Loucy (cell line): ENCODE measurements around the gene IRAK3.

Experiments
- H2AFZ ChIP-seq: fragments of 200-600 bp; sonication (generic); 2 replicates; pipeline ENCODE4 v1.6.0; 2016; ENCODE audit warnings: antibody characterized with exemption, mild to moderate bottlenecking, low read length, moderate library complexity
- H3F3A ChIP-seq: fragments of 200-600 bp; 2 replicates; pipeline ENCODE4 v1.6.0; 2016; ENCODE audit warnings: antibody characterized with exemption, low read depth, mild to moderate bottlenecking
- H3K27me3 ChIP-seq: fragments of 200-600 bp; sonication (generic); 2 replicates; pipeline ENCODE4 v1.6.1; 2014; ENCODE audit warnings: low read length, mild to moderate bottlenecking; ENCODE audit not compliant: insufficient read depth, poor library complexity, severe bottlenecking
- H3K36me3 ChIP-seq: fragments of 200-600 bp; sonication (generic); 2 replicates; pipeline ENCODE4 v1.6.1; 2016; ENCODE audit warnings: low read length; ENCODE audit not compliant: insufficient read depth
- H3K4me1 ChIP-seq: fragments of 200-600 bp; sonication (generic); 2 replicates; pipeline ENCODE4 v1.5.1; 2014; ENCODE audit warnings: low read length, mild to moderate bottlenecking; ENCODE audit not compliant: insufficient read depth, poor library complexity, severe bottlenecking
- H3K4me2 ChIP-seq: fragments of 200-600 bp; sonication (generic); 2 replicates; pipeline ENCODE4 v1.6.0; 2014; ENCODE audit warnings: antibody characterized with exemption, low read length, low read depth, mild to moderate bottlenecking; ENCODE audit not compliant: poor library complexity, severe bottlenecking
- H3K4me3 ChIP-seq: fragments of 200-600 bp; sonication (generic); 2 replicates; pipeline ENCODE4 v1.5.1; 2014; ENCODE audit warnings: low read length, mild to moderate bottlenecking, mixed read lengths; ENCODE audit not compliant: poor library complexity, severe bottlenecking
- H3K79me2 ChIP-seq: fragments of 200-600 bp; sonication (generic); 2 replicates; pipeline ENCODE4 v1.6.1; 2014; ENCODE audit warnings: low read length; ENCODE audit not compliant: insufficient read depth
- H3K9ac ChIP-seq: fragments of 200-600 bp; sonication (generic); 2 replicates; pipeline ENCODE4 v1.6.0; 2014; ENCODE audit warnings: mild to moderate bottlenecking, low read depth, low read length, moderate library complexity; ENCODE audit not compliant: poor library complexity, severe bottlenecking
- H3K9me2 ChIP-seq: fragments of 200-600 bp; sonication (generic); replicated peaks from 2 replicates; pipeline ENCODE4 v1.6.1; 2016; ENCODE audit warnings: low read depth, low read length, mixed read lengths
- H3K9me3 ChIP-seq: fragments of 200-600 bp; sonication (generic); 2 replicates; pipeline ENCODE4 v1.6.1; 2014; ENCODE audit warnings: mild to moderate bottlenecking, antibody characterized with exemption, low read length, low read depth; ENCODE audit not compliant: insufficient read depth
- H4K20me1 ChIP-seq: fragments of 200-600 bp; sonication (generic); 2 replicates; pipeline ENCODE4 v1.6.0; 2014; ENCODE audit warnings: antibody characterized with exemption, low read length, mild to moderate bottlenecking; ENCODE audit not compliant: insufficient read depth, poor library complexity, severe bottlenecking
- CTCF ChIP-seq: fragments of 200-600 bp; sonication (generic); conservative IDR thresholded peaks from 2 replicates; pipeline ENCODE4 v1.5.1; 2014; ENCODE audit warnings: mild to moderate bottlenecking, antibody characterized with exemption, low read length
- EZH2phosphoT487 ChIP-seq: fragments of 200-600 bp; IDR thresholded peaks from 2 replicates; pipeline ENCODE4 v1.6.1; 2018; ENCODE audit warnings: antibody characterized with exemption, mild to moderate bottlenecking, moderate library complexity, borderline replicate concordance

Gene IRAK3

GRCh38 chr12:66152732-66153131 lies 36.3 kb upstream of the IRAK3 start:
- H3K27me3 ChIP-seq = no peaks in the 10 kb centered on the region
- H3K4me1 ChIP-seq = no peaks in the 10 kb centered on the region
- no peaks in the 10 kb centered on the region for H4K20me1 ChIP-seq
- H3K4me2 ChIP-seq = no peak overlapping the region
- no peak overlapping the region for H3K4me3 ChIP-seq
- peaks cover 5% of the 10 kb centered on the region; the same call in 1 of the 2 replicates for H3K36me3 ChIP-seq
- H3F3A ChIP-seq = no peaks in the 10 kb centered on the region
- 0 out of 2 replicates have a peak, but pooled peaks cover 2% of the 10 kb centered on the region for H3K79me2 ChIP-seq
- H3K9me3 ChIP-seq = no peaks in the 10 kb centered on the region
- no peak overlapping the region for H2AFZ ChIP-seq
- no peaks in the 10 kb centered on the region for H3K9me2 ChIP-seq
- no peak for TF ChIP-seq EZH2phosphoT487
- no peak for TF ChIP-seq CTCF
- H3K9ac ChIP-seq = no peak overlapping the region

GRCh38 chr12:66154776-66155175 lies 34.2 kb upstream of the IRAK3 start:
- no peak overlapping the region for H3K4me2 ChIP-seq
- H3F3A ChIP-seq = no peaks in the 10 kb centered on the region
- peaks cover 14% of the 10 kb centered on the region; the same call in 1 of the 2 replicates for H3K79me2 ChIP-seq
- H3K27me3 ChIP-seq = no peaks in the 10 kb centered on the region
- no peaks in the 10 kb centered on the region for H4K20me1 ChIP-seq
- TF ChIP-seq EZH2phosphoT487 = no peak
- no peak overlapping the region for H3K9ac ChIP-seq
- no peaks in the 10 kb centered on the region for H3K9me2 ChIP-seq
- H3K4me3 ChIP-seq = no peak overlapping the region
- peaks cover 19% of the 10 kb centered on the region for H3K36me3 ChIP-seq
- H2AFZ ChIP-seq = no peak overlapping the region
- no peaks in the 10 kb centered on the region for H3K4me1 ChIP-seq
- no peaks in the 10 kb centered on the region for H3K9me3 ChIP-seq

- no peak overlapping the region for H3K4me3 ChIP-seq
- H3K79me2 ChIP-seq = peaks cover 28% of the 10 kb centered on the region; the same call in 1 of the 2 replicates
- no peaks in the 10 kb centered on the region for H3K9me2 ChIP-seq
Measured at GRCh38 chr12:66156654-66157053, 32.4 kb upstream of the IRAK3 start.

More at GRCh38 chr12:66156654-66157053, 32.4 kb upstream of the IRAK3 start:
- Histone ChIP-seq H3K9me3 (no peaks in the 10 kb centered on the region), H3K27me3 (no peaks in the 10 kb centered on the region), H3K4me1 (no peaks in the 10 kb centered on the region), H3F3A (no peaks in the 10 kb centered on the region), H3K4me2 (no peak overlapping the region), H3K36me3 (peaks cover 18% of the 10 kb centered on the region), H3K9ac (no peak overlapping the region), H4K20me1 (peaks cover 6% of the 10 kb centered on the region), H2AFZ (no peak overlapping the region)
- no peak for TF ChIP-seq CTCF
- no peak for TF ChIP-seq EZH2phosphoT487
